A549 (cell line): ENCODE results near the gene HADHA. TPM values are rescaled to one million over a fixed set of nuclear protein-coding genes. Genes with fewer than 3 reads are reported as not detected.
A peak's percentile ranks its signal among the peaks of the same experiment; 100 is the strongest.

Experiments used
- ATAC-seq, 2 experiments: fragments of 200-7000 bp in 1 of 2; fragments of >200 bp in 1 of 2; cut with Nextera tagmentation in 1 of 2; cut with Tn5 transposase in 1 of 2; 3 replicates each; pipeline versions ENCODE4 v1.8.0 to v1.9.1; 2018 to 2020; ENCODE audit warnings: mild to moderate bottlenecking in 1 of 2, moderate library complexity in 1 of 2
- CTCF ChIA-PET: fragments of 300-600 bp; sonication (Branson Sonifier 250); formaldehyde crosslinking; extraction: SDS; loops from one replicate; lab custom pipeline; 2021; ENCODE audit warnings: antibody characterized with exemption, inconsistent platforms; lab: Yijun Ruan, JAX
- POLR2A ChIA-PET: fragments of 350-600 bp; formaldehyde crosslinking; extraction: SDS; loops from one replicate; lab custom pipeline; 2021; ENCODE audit warnings: antibody characterized with exemption, inconsistent platforms; lab: Yijun Ruan, JAX
- DNase-seq, 2 experiments: peaks; one replicate each; pipeline versions ENCODE4 v3.0.0 to v3.0.0-alpha.2; 2011 to 2016; ENCODE audit warnings: low read depth in 1 of 2, low spot score in 1 of 2
- FAIRE-seq: peaks from 2 replicates; lab custom pipeline; 2011; peaks lifted over from hg19 to GRCh38; lab: Jason Lieb, UNC
- H3K27ac ChIP-seq, 2 experiments: fragments of >200 bp; sonication (Bioruptor Twin); formaldehyde crosslinking; 3 replicates each; pipeline ENCODE4 v1.5.1; 2016 to 2017
- H3K4me1 ChIP-seq: fragments of >200 bp; sonication (Bioruptor Twin); formaldehyde crosslinking; 3 replicates; pipeline ENCODE4 v1.6.1; 2016
- H3K4me2 ChIP-seq: fragments of >200 bp; sonication (Bioruptor Twin); formaldehyde crosslinking; 3 replicates; pipeline ENCODE4 v1.6.1; 2016
- H3K4me3 ChIP-seq: fragments of >200 bp; sonication (Bioruptor Twin); formaldehyde crosslinking; 3 replicates; pipeline ENCODE4 v1.5.1; 2016
- H3K9me3 ChIP-seq: fragments of >200 bp; sonication (Bioruptor Twin); formaldehyde crosslinking; 3 replicates; pipeline ENCODE4 v1.6.1; 2016
- HEYL ChIP-seq: fragments of 250-450 bp; sonication (Bioruptor Pico); IDR thresholded peaks from 2 replicates; pipeline ENCODE4 v1.8.0; 2021; ENCODE audit warnings: mild to moderate bottlenecking, moderate library complexity
- MAFK ChIP-seq: fragments of 450-650 bp; IDR thresholded peaks from 2 replicates; pipeline ENCODE4 v1.6.1; 2014; ENCODE audit not compliant: partially characterized antibody
- POLR2AphosphoS2 ChIP-seq: conservative IDR thresholded peaks from 2 replicates; pipeline ENCODE4 v1.6.1; 2012; ENCODE audit warnings: low read length, improper control_type of control experiment, inconsistent platforms
- WGBS: methylation state at CpG from one replicate; pipeline ENCODE4 v1.1.6; 2017; ENCODE audit errors: missing lambda C conversion rate; 5-methylcytosine and 5-hydroxymethylcytosine counted together
- polyA plus RNA-seq, 4 experiments: library from polyadenylated mRNA; depleted of rRNA in 3 of 4; stranded (reverse); fragments of >200 nt; fragmentation: RNase III in 1 of 4; extraction: RNeasy Plus Mini Kit Qiagen cat#74134 plus additional on column Dnase treatment in 1 of 4; gene quantifications; 2 replicates in 3 of 4; 3 replicates in 1 of 4; pipeline ENCODE4 v1.2.3, GENCODE V29; 2011 to 2017

Gene HADHA
- polyA plus RNA-seq, 2 of the 4 experiments (the other 2 are of a cell fraction): 122 to 174 TPM

DNA sequence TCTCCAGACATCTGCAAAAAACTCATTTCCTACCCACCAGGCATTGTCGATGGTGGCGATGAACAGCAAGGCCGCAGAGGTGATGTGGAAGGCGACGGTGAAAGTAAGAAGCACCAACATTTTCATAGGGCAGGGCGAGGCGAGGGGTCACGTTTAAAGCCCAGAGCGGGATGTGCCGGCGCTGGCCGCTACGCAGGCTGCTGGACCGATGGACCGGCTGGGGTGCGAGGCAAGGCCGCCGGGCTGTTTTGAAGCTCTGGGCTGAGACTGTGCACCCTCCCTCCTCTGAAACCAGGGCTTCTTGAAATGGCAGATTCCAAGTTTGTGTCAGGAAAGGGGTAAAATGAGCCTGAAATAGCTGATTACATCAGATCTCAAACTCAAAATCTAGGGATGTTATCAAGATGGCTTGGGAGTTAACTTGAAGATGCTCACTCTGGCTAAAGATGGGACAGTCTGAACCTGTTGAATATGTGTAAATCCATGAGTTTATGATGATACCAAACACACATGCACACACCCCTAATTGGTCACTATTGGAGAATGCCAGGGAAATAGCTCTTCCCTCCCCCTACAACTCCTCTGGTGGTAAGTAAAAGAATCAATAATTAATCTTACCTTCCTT, 103.2 kb downstream of the HADHA start:
- peak; percentile 4 to 14; a peak in 3 of 6 replicates for ATAC-seq
- H3K4me2 ChIP-seq: no peak overlapping the region
- H3K4me3 ChIP-seq: no peak overlapping the region
- H3K27ac ChIP-seq: 0 out of 6 replicates have a peak overlapping the region, but pooled peaks of 1 of the 2 experiments have one; percentile 10
- no peak for TF ChIP-seq MAFK
- TF ChIP-seq HEYL (CRISPR knock-in tag): 0 out of 2 replicates have a peak, but pooled peaks have one; percentile 9
- TF ChIP-seq POLR2AphosphoS2: peak; percentile 70; the same call in 1 of the 2 replicates
- peaks cover 25% of the 10 kb centered on the region for H3K4me1 ChIP-seq
- DNase-seq: no peak
- POLR2A ChIA-PET: no interaction called here
- WGBS: 92% methylated on average over 18 of the region's 18 CpGs
- FAIRE-seq: no peak
- CTCF ChIA-PET: interaction anchor here (0.5 to 13.5 kb wide), 6 partner anchors 54 to 286 kb away, joined by 3 to 280 read pairs (median 9); partner anchors contain the start of gene KIF3C
- no peaks in the 10 kb centered on the region for H3K9me3 ChIP-seq

Other genes starting within 250 kb of the HADHA start
- 332 and 692 TPM in 2 replicates for gene RAB10, start 210.5 kb downstream of the HADHA start, polyA plus RNA-seq (2011; rRNA removed)
- gene RAB10, start 210.5 kb downstream of the HADHA start, polyA plus RNA-seq (2017; fragmentation: RNase III; extraction: RNeasy Plus Mini Kit Qiagen cat#74134 plus additional on column Dnase treatment): 256 to 289 TPM (median 272 TPM) in 3 replicates
- gene GAREM2, start 71.5 kb downstream of the HADHA start, polyA plus RNA-seq (2011; rRNA removed): 5.1 and 6.6 TPM in 2 replicates
- gene GAREM2, start 71.5 kb downstream of the HADHA start, polyA plus RNA-seq (2017; fragmentation: RNase III; extraction: RNeasy Plus Mini Kit Qiagen cat#74134 plus additional on column Dnase treatment): 4.5 to 5.9 TPM (median 5.6 TPM) in 3 replicates
- gene HADHB, start 307 bp upstream of the HADHA start, polyA plus RNA-seq (2011; rRNA removed): 161 and 173 TPM in 2 replicates
- 93.1 to 102 TPM (median 95.4 TPM) in 3 replicates for gene HADHB, start 307 bp upstream of the HADHA start, polyA plus RNA-seq (2017; fragmentation: RNase III; extraction: RNeasy Plus Mini Kit Qiagen cat#74134 plus additional on column Dnase treatment)
- gene SELENOI, start 101.5 kb upstream of the HADHA start, polyA plus RNA-seq (2011; rRNA removed): 30.5 and 38.7 TPM in 2 replicates
- gene SELENOI, start 101.5 kb upstream of the HADHA start, polyA plus RNA-seq (2017; fragmentation: RNase III; extraction: RNeasy Plus Mini Kit Qiagen cat#74134 plus additional on column Dnase treatment): 16.4 to 18.2 TPM (median 17.9 TPM) in 3 replicates
- gene ADGRF3, start 102.2 kb upstream of the HADHA start, polyA plus RNA-seq (2011; rRNA removed): 0.21 and 0.22 TPM in 2 replicates
- 0.12 to 0.80 TPM (median 0.38 TPM) in 3 replicates for gene ADGRF3, start 102.2 kb upstream of the HADHA start, polyA plus RNA-seq (2017; fragmentation: RNase III; extraction: RNeasy Plus Mini Kit Qiagen cat#74134 plus additional on column Dnase treatment)
- gene DRC1, start 157.3 kb upstream of the HADHA start, polyA plus RNA-seq (2011; rRNA removed): 0.16 and 0.39 TPM in 2 replicates
- 0.05 to 0.21 TPM (median 0.07 TPM) in 3 replicates for gene DRC1, start 157.3 kb upstream of the HADHA start, polyA plus RNA-seq (2017; fragmentation: RNase III; extraction: RNeasy Plus Mini Kit Qiagen cat#74134 plus additional on column Dnase treatment)
- 0.13 and 0.22 TPM in 2 replicates for gene OTOF, start 233.5 kb upstream of the HADHA start, polyA plus RNA-seq (2011; rRNA removed)
- gene OTOF, start 233.5 kb upstream of the HADHA start, polyA plus RNA-seq (2017; fragmentation: RNase III; extraction: RNeasy Plus Mini Kit Qiagen cat#74134 plus additional on column Dnase treatment): 0.05 to 0.18 TPM (median 0.08 TPM) in 3 replicates